HEK293 (cell line): ENCODE results near the gene PROSER1.

Experiments
- CTCF ChIA-PET: fragments of 350-600 bp; formaldehyde crosslinking; extraction: SDS; loops from one replicate; lab custom pipeline; 2021; ENCODE audit warnings: antibody characterized with exemption; lab: Yijun Ruan, JAX
- POLR2A ChIA-PET: fragments of 300-600 bp; formaldehyde crosslinking; extraction: SDS; loops from one replicate; lab custom pipeline; 2020; ENCODE audit warnings: antibody characterized with exemption, inconsistent platforms; lab: Yijun Ruan, JAX
- H3K27ac ChIP-seq: fragments of 200-500 bp; sonication (Bioruptor generic); 2 replicates; pipeline ENCODE4 v1.5.1; 2014; ENCODE audit warnings: low read depth, low read length, control low read depth, inconsistent platforms; ENCODE audit errors: extremely low read depth
- H3K36me3 ChIP-seq, 2 experiments: fragments of 200-500 bp in 1 of 2; sonication (Bioruptor generic) in 1 of 2; 1 replicate in 1 of 2; 2 replicates in 1 of 2; pipeline ENCODE4 v1.5.1; 2014 to 2017; ENCODE audit warnings: inconsistent platforms in 2 of 2, low read length in 2 of 2; ENCODE audit not compliant: control insufficient read depth in 2 of 2, insufficient read depth in 1 of 2
- H3K4me1 ChIP-seq: fragments of 200-500 bp; sonication (Bioruptor generic); 2 replicates; pipeline ENCODE4 v1.5.1; 2014; ENCODE audit warnings: mild to moderate bottlenecking, low read length, inconsistent platforms; ENCODE audit not compliant: control insufficient read depth, insufficient read depth
- H3K4me3 ChIP-seq: 2 replicates; pipeline ENCODE4 v1.5.1; 2011; ENCODE audit warnings: low read depth, mild to moderate bottlenecking, control low read depth, low read length, moderate library complexity
- H3K9me3 ChIP-seq: fragments of 200-500 bp; sonication (Bioruptor generic); 2 replicates; pipeline ENCODE4 v1.5.1; 2014; ENCODE audit warnings: low read depth, low read length, inconsistent platforms; ENCODE audit not compliant: control insufficient read depth, insufficient read depth
- KLF10 ChIP-seq: fragments of 450-650 bp; IDR thresholded peaks from 2 replicates; pipeline ENCODE4 v1.5.1; 2018; ENCODE audit warnings: missing biosample characterization, mild to moderate bottlenecking, missing genetic modification characterization
- MEIS1 ChIP-seq: sonication (generic); formaldehyde crosslinking; IDR thresholded peaks from 2 replicates; pipeline ENCODE4 v1.8.1; 2022; ENCODE audit warnings: missing genetic modification reagents, mild to moderate bottlenecking, borderline replicate concordance
- OVOL3 ChIP-seq: fragments of 450-650 bp; formaldehyde crosslinking; IDR thresholded peaks from 2 replicates; pipeline ENCODE4 v1.5.1; 2016; ENCODE audit warnings: missing biosample characterization, missing genetic modification characterization
- ZNF510 ChIP-seq: fragments of 450-650 bp; formaldehyde crosslinking; IDR thresholded peaks from 2 replicates; pipeline ENCODE4 v1.5.1; 2018; ENCODE audit warnings: mild to moderate bottlenecking, missing genetic modification characterization, missing biosample characterization; ENCODE audit not compliant: insufficient replicate concordance
- ZNF585B ChIP-seq: fragments of 450-650 bp; formaldehyde crosslinking; IDR thresholded peaks from 2 replicates; pipeline ENCODE4 v1.5.1; 2016; ENCODE audit warnings: missing biosample characterization, missing genetic modification characterization
- ZNF600 ChIP-seq: fragments of 450-650 bp; formaldehyde crosslinking; IDR thresholded peaks from 2 replicates; pipeline ENCODE4 v1.5.1; 2016; ENCODE audit warnings: missing biosample characterization, missing genetic modification characterization

PROSER1 gene

DNA sequence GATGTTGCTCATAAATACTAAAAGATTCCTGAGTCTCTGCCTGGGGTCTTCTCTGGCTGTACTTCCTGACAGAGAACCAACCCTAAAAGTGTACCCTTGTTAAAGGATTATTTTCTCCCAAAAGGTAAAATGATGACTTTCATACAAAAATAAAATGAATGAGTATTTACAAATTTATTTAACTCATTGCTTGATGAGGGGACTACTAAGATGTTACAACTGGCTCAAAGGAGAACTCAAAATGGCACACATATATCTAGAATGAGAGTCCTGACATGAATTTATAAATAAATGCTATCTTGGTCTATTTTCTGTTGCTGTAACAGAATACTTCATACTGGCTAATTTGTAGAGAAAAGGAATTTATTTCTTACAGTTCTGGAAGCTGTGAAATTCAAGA is 77.7 kb downstream of the PROSER1 start:
- CTCF ChIA-PET: no interaction called here
- H3K36me3 ChIP-seq: no peaks in the 10 kb centered on the region
- TF ChIP-seq OVOL3 (tag by site-specific recombination) (no peak), ZNF600 (no peak), MEIS1 (CRISPR knock-in tag) (no peak), KLF10 (no peak), ZNF510 (tag by site-specific recombination) (peak; percentile 99), ZNF585B (tag by site-specific recombination) (no peak)

More for the DNA sequence above, 77.7 kb downstream of the PROSER1 start:
- POLR2A ChIA-PET: no interaction called here
- H3K27ac ChIP-seq: no peak overlapping the region
- H3K4me1 ChIP-seq: no peaks in the 10 kb centered on the region
- H3K9me3 ChIP-seq: no peaks in the 10 kb centered on the region
- no peak overlapping the region for H3K4me3 ChIP-seq
